PC-3 (cell line): ENCODE data around the gene IFI35.

ENCODE experiments used
- CTCF ChIP-seq: fragments of 300-600 bp; sonication (generic); conservative IDR thresholded peaks from 2 replicates; pipeline ENCODE4 v1.5.1; 2017; ENCODE audit warnings: antibody characterized with exemption, low read depth, mild to moderate bottlenecking, low read length
- EZH2 ChIP-seq: fragments of 300-600 bp; sonication (generic); IDR thresholded peaks from one replicate; pipeline ENCODE4 v1.6.1; 2017; ENCODE audit warnings: antibody characterized with exemption, mild to moderate bottlenecking, low read length; ENCODE audit not compliant: unreplicated experiment
- EZH2phosphoT487 ChIP-seq: fragments of 300-600 bp; sonication (generic); IDR thresholded peaks from 2 replicates; pipeline ENCODE4 v1.6.1; 2018; ENCODE audit warnings: mild to moderate bottlenecking, antibody characterized with exemption, low read length, borderline replicate concordance

- no peak for TF ChIP-seq CTCF
- no peak for TF ChIP-seq EZH2phosphoT487
- TF ChIP-seq EZH2 = no peak
Measured at GRCh38 chr17:43014649-43015542, 8.3 kb downstream of the IFI35 start.
